RPMI7951 (cell line): ENCODE data around the gene BCL2L15. TPM values are rescaled to one million over a fixed set of nuclear protein-coding genes. Genes with fewer than 3 reads are reported as not detected.

Source experiments
- total RNA-seq: library from RNA; depleted of rRNA; stranded (reverse); fragments of >200 nt; shearing (Covaris generic); gene quantifications from 2 replicates; pipeline ENCODE4 v1.2.3, GENCODE V29; 2014; rRNA removed

The BCL2L15 gene
- total RNA-seq, 1 experiment from 2014 or later: not detected

Other genes with a start within 250 kb of the BCL2L15 start
- gene PHTF1, start 128.1 kb downstream of the BCL2L15 start, total RNA-seq: 35.3 and 38.1 TPM in 2 replicates
- 10.1 and 13.1 TPM in 2 replicates for gene RSBN1, start 75.1 kb downstream of the BCL2L15 start, total RNA-seq
- 0.59 and 1.1 TPM in 2 replicates for gene PTPN22, start 15.9 kb downstream of the BCL2L15 start, total RNA-seq
- 16.9 and 20.3 TPM in 2 replicates for gene AP4B1, start 17.2 kb upstream of the BCL2L15 start, total RNA-seq
- 15.7 and 21.5 TPM in 2 replicates for gene DCLRE1B, start 17.7 kb upstream of the BCL2L15 start, total RNA-seq
- gene HIPK1, start 41.7 kb upstream of the BCL2L15 start, total RNA-seq: 18.2 and 23.6 TPM in 2 replicates
- gene OLFML3, start 91.9 kb upstream of the BCL2L15 start, total RNA-seq: 9.1 and 9.7 TPM in 2 replicates